GM20431 (cell line): ENCODE data around the gene TM6SF1.
"Not testable (repeated sequence)": the region's sequence is repeated elsewhere in the genome, so short reads cannot be mapped to it uniquely, and the experiment has no call there.

Source experiments
- in situ Hi-C: fragments of 300-500 bp; cut with MseI, MboI; formaldehyde crosslinking; loops from one replicate; pipeline ENCODE4 v1.15.0; 2020; ENCODE audit warnings: low sequenced_read_pairs; ENCODE audit not compliant: unreplicated experiment

TM6SF1 gene

GRCh38 chr15:83113881-83114674, 6.6 kb downstream of the TM6SF1 start:
- in situ Hi-C loops = no loop called here

- in situ Hi-C loops = no loop called here
These were observed 7.4 kb downstream of the TM6SF1 start for GRCh38 chr15:83114856-83115255.

- in situ Hi-C loops = no loop called here
These were observed 8.0 kb downstream of the TM6SF1 start for GRCh38 chr15:83115410-83115809.

- in situ Hi-C loops = no loop called here
These were observed 8.6 kb downstream of the TM6SF1 start for GRCh38 chr15:83115831-83116565.

GRCh38 chr15:83118291-83118827, 10.9 kb downstream of the TM6SF1 start:
- in situ Hi-C loops = no loop called here

- in situ Hi-C loops = no loop called here
These were observed 11.5 kb downstream of the TM6SF1 start for GRCh38 chr15:83118968-83119367.

- in situ Hi-C loops = no loop called here
These were observed 12.6 kb downstream of the TM6SF1 start for GRCh38 chr15:83119968-83120581.

- in situ Hi-C loops = no loop called here
These were observed 16.1 kb downstream of the TM6SF1 start for GRCh38 chr15:83123529-83123928.

GRCh38 chr15:83127547-83128150, 20.2 kb downstream of the TM6SF1 start:
- in situ Hi-C loops = no loop called here

- in situ Hi-C loops = no loop called here
These were observed 22.3 kb downstream of the TM6SF1 start for GRCh38 chr15:83129791-83130190.

- in situ Hi-C loops = no loop called here
These were observed 25.5 kb downstream of the TM6SF1 start for GRCh38 chr15:83132861-83133523.

- in situ Hi-C loops = not testable (repeated sequence)
These were observed 34.7 kb downstream of the TM6SF1 start for GRCh38 chr15:83142151-83142550.

GRCh38 chr15:83144771-83145170, 37.3 kb downstream of the TM6SF1 start:
- in situ Hi-C loops = no loop called here

GRCh38 chr15:83153288-83153687, 45.8 kb downstream of the TM6SF1 start:
- in situ Hi-C loops = no loop called here

GRCh38 chr15:83155942-83156341, 48.5 kb downstream of the TM6SF1 start:
- in situ Hi-C loops = no loop called here

GRCh38 chr15:83158393-83158792, 50.9 kb downstream of the TM6SF1 start:
- in situ Hi-C loops = no loop called here

GRCh38 chr15:83160741-83161140, 53.3 kb downstream of the TM6SF1 start:
- in situ Hi-C loops = no loop called here

- in situ Hi-C loops = no loop called here
These were observed 55.6 kb downstream of the TM6SF1 start for GRCh38 chr15:83163032-83163431.

- in situ Hi-C loops = no loop called here
These were observed 56.8 kb downstream of the TM6SF1 start for GRCh38 chr15:83164111-83164770.
